HCT116 (cell line): ENCODE measurements around the gene EPRS1. TPM values are rescaled to one million over a fixed set of nuclear protein-coding genes. Genes with fewer than 3 reads are reported as not detected.

Experiments
- ATAC-seq: fragments of 200-7000 bp; cut with Tn5 transposase; 2 replicates; pipeline ENCODE4 v1.9.1; 2020; ENCODE audit warnings: mild to moderate bottlenecking, moderate library complexity
- BruUV-seq: library from RNA; stranded (reverse); fragments of 400-500 nt; replicated peaks from 2 replicates; lab custom pipeline; 2021; lab: Mats Ljungman, UMichigan
- CTCF ChIA-PET: fragments of 300-600 bp; sonication (Branson Sonifier 250); formaldehyde crosslinking; loops from one replicate; lab custom pipeline; 2021; ENCODE audit warnings: antibody characterized with exemption; lab: Charles Lee
- POLR2A ChIA-PET: fragments of 300-600, 350-600 bp; sonication (Branson Sonifier 250); formaldehyde crosslinking; loops from one replicate; lab custom pipeline; 2021; ENCODE audit warnings: antibody characterized with exemption; lab: Charles Lee
- RAD21 ChIA-PET, 2 experiments: fragments of 300-600 bp; sonication (Branson Sonifier 250); formaldehyde crosslinking; loops; one replicate each; lab custom pipeline; 2023; ENCODE audit warnings: low total read pairs in 2 of 2; ENCODE audit not compliant: uncharacterized antibody in 2 of 2, unreplicated experiment in 2 of 2, low non-redundant PET in 1 of 2; lab: Charles Lee
- DNase-seq: peaks from one replicate; pipeline ENCODE4 v3.0.0-alpha.2; 2010; ENCODE audit warnings: low read depth, low spot score
- H2AFZ ChIP-seq: fragments of 200-600 bp; shearing (Covaris generic), sonication (generic); 2 replicates; pipeline ENCODE4 v1.6.1; 2017; ENCODE audit warnings: low read depth, mixed run types, mixed read lengths, antibody characterized with exemption, low read length; ENCODE audit not compliant: poor library complexity, severe bottlenecking
- H3K27ac ChIP-seq: 2 replicates; pipeline ENCODE4 v1.5.1; 2012; ENCODE audit warnings: low read depth, low read length
- H3K27me3 ChIP-seq: fragments of 200-600 bp; sonication (generic); 2 replicates; pipeline ENCODE4 v1.6.1; 2016; ENCODE audit warnings: mixed run types, low read length, mixed read lengths; ENCODE audit not compliant: insufficient read depth
- H3K36me3 ChIP-seq, 2 experiments: fragments of 200-500 bp in 1 of 2; fragments of 200-600 bp in 1 of 2; sonication (Bioruptor generic) in 1 of 2; sonication (generic) in 1 of 2; 2 replicates each; pipeline versions ENCODE4 v1.5.1 to v1.6.1; 2014 to 2016; ENCODE audit warnings: low read length in 2 of 2, inconsistent platforms in 1 of 2, mixed read lengths in 1 of 2, mixed run types in 1 of 2; ENCODE audit not compliant: insufficient read depth in 2 of 2, control insufficient read depth in 1 of 2
- H3K4me1 ChIP-seq, 2 experiments: fragments of 200-600 bp in 1 of 2; sonication (generic) in 1 of 2; 2 replicates each; pipeline versions ENCODE4 v1.5.1 to v1.6.1; 2012 to 2017; ENCODE audit warnings: low read length in 2 of 2, inconsistent platforms in 1 of 2, mild to moderate bottlenecking in 1 of 2, mixed read lengths in 1 of 2, mixed run types in 1 of 2, moderate library complexity in 1 of 2; ENCODE audit not compliant: insufficient read depth in 2 of 2, control insufficient read depth in 1 of 2
- H3K4me2 ChIP-seq: fragments of 200-600 bp; sonication (generic); 2 replicates; pipeline ENCODE4 v1.6.1; 2017; ENCODE audit warnings: mixed run types, low read length, mixed read lengths
- H3K4me3 ChIP-seq, 2 experiments: fragments of 200-600 bp in 1 of 2; sonication (generic) in 1 of 2; replicated peaks in 1 of 2; 2 replicates each; pipeline ENCODE4 v1.5.1; 2011 to 2016; ENCODE audit warnings: low read length in 2 of 2, control low read depth in 1 of 2, low read depth in 1 of 2, mild to moderate bottlenecking in 1 of 2, mixed read lengths in 1 of 2, mixed run types in 1 of 2
- H3K79me2 ChIP-seq: fragments of 200-600 bp; sonication (generic); 2 replicates; pipeline ENCODE4 v1.6.1; 2017; ENCODE audit warnings: mild to moderate bottlenecking, mixed run types, low read length, moderate library complexity, mixed read lengths; ENCODE audit not compliant: insufficient read depth
- H3K9ac ChIP-seq: fragments of 200-600 bp; sonication (generic); 2 replicates; pipeline ENCODE4 v1.6.1; 2016; ENCODE audit warnings: low read length, mixed read lengths
- H3K9me2 ChIP-seq: fragments of 200-600 bp; sonication (generic), shearing (Covaris generic); 2 replicates; pipeline ENCODE4 v1.6.1; 2017; ENCODE audit warnings: mixed run types, mild to moderate bottlenecking, moderate library complexity; ENCODE audit not compliant: insufficient read depth
- H3K9me3 ChIP-seq, 2 experiments: fragments of 200-500 bp in 1 of 2; fragments of 200-600 bp in 1 of 2; sonication (Bioruptor generic) in 1 of 2; sonication (generic) in 1 of 2; 2 replicates each; pipeline ENCODE4 v1.6.1; 2014 to 2017; ENCODE audit warnings: low read length in 2 of 2, mixed read lengths in 2 of 2, inconsistent platforms in 1 of 2, low read depth in 1 of 2, mild to moderate bottlenecking in 1 of 2, mixed run types in 1 of 2, moderate library complexity in 1 of 2; ENCODE audit not compliant: control insufficient read depth in 1 of 2, insufficient read depth in 1 of 2
- H4K20me1 ChIP-seq: fragments of 200-600 bp; sonication (generic), shearing (Covaris generic); 2 replicates; pipeline ENCODE4 v1.6.1; 2017; ENCODE audit warnings: mixed run types, mild to moderate bottlenecking, moderate library complexity; ENCODE audit not compliant: insufficient read depth
- EGR1 ChIP-seq: IDR thresholded peaks from 2 replicates; pipeline ENCODE4 v1.6.1; 2012; ENCODE audit warnings: low read depth
- ELF1 ChIP-seq: IDR thresholded peaks from 2 replicates; pipeline ENCODE4 v1.6.1; 2012; ENCODE audit warnings: low read depth, borderline replicate concordance
- JUND ChIP-seq: IDR thresholded peaks from 2 replicates; pipeline ENCODE4 v1.6.1; 2012
- MAX ChIP-seq: IDR thresholded peaks from 2 replicates; pipeline ENCODE4 v1.6.1; 2012
- POLR2AphosphoS5 ChIP-seq: IDR thresholded peaks from 2 replicates; pipeline ENCODE4 v1.6.1; 2011; ENCODE audit warnings: mild to moderate bottlenecking, low read depth, low read length, moderate library complexity
- RAD21 ChIP-seq: IDR thresholded peaks from 2 replicates; pipeline ENCODE4 v1.6.1; 2012; ENCODE audit warnings: low read depth, mild to moderate bottlenecking
- REST ChIP-seq: IDR thresholded peaks from 2 replicates; pipeline ENCODE4 v1.6.1; 2012; ENCODE audit warnings: low read depth
- SIN3A ChIP-seq: IDR thresholded peaks from 2 replicates; pipeline ENCODE4 v1.6.1; 2012; ENCODE audit warnings: low read depth
- SP1 ChIP-seq: IDR thresholded peaks from 2 replicates; pipeline ENCODE4 v1.6.1; 2012; ENCODE audit warnings: low read depth
- SRF ChIP-seq: IDR thresholded peaks from 2 replicates; pipeline ENCODE4 v1.6.1; 2012; ENCODE audit warnings: low read depth
- TCF7L2 ChIP-seq: IDR thresholded peaks from 2 replicates; pipeline ENCODE4 v1.7.0; 2011; ENCODE audit warnings: borderline replicate concordance, inconsistent platforms; ENCODE audit not compliant: insufficient read depth, insufficient read length; ENCODE audit errors: extremely low read depth
- YY1 ChIP-seq: IDR thresholded peaks from 2 replicates; pipeline ENCODE4 v1.6.1; 2011; ENCODE audit warnings: low read length, low read depth, moderate library complexity, mild to moderate bottlenecking; ENCODE audit not compliant: insufficient replicate concordance; ENCODE audit errors: extremely low read depth
- ZFX ChIP-seq: fragments of 450-650 bp; IDR thresholded peaks from 2 replicates; pipeline ENCODE4 v1.6.1; 2017
- ZNF274 ChIP-seq: fragments of 200-500 bp; sonication (Bioruptor generic); IDR thresholded peaks from 2 replicates; pipeline ENCODE4 v1.6.1; 2014; ENCODE audit warnings: mild to moderate bottlenecking, low read depth, low read length, inconsistent platforms
- intact Hi-C: fragments of 100-400 bp; cut with micrococcal nuclease; formaldehyde crosslinking; loops from 2 replicates; pipeline ENCODE4 v1.10.0; 2022
- total RNA-seq: library from RNA; stranded (reverse); gene quantifications from one replicate; pipeline ENCODE4 v1.2.1, GENCODE V29; 2021; ENCODE audit not compliant: unreplicated experiment

The EPRS1 gene
- total RNA-seq, 1 experiment from 2014 or later = 188 TPM

- POLR2A ChIA-PET = no interaction called here
- Histone ChIP-seq H3K36me3 (peaks cover under 1 to 5% of the 10 kb centered on the region in 2 experiments; a peak in 2 of 4 replicates), H3K9me3 (no peaks in the 10 kb centered on the region)
- TF ChIP-seq SP1 = no peak
- TF ChIP-seq YY1 = no peak
- TF ChIP-seq RAD21 = no peak
- TF ChIP-seq ELF1 = no peak
- TF ChIP-seq ZNF274 = no peak
- TF ChIP-seq MAX = no peak
- TF ChIP-seq TCF7L2 = no peak
- no peak for TF ChIP-seq SRF
- TF ChIP-seq JUND = no peak
- TF ChIP-seq, all 23 proteins: peak for 0
- intact Hi-C loops = no loop called here
- no peaks in the 10 kb centered on the region for H3K27me3 ChIP-seq
- no peaks in the 10 kb centered on the region for H4K20me1 ChIP-seq
- H3K9me2 ChIP-seq = no peaks in the 10 kb centered on the region
- CTCF ChIA-PET = no interaction called here
- no peak for DNase-seq
- no peaks in the 10 kb centered on the region for H3K79me2 ChIP-seq
- no peak overlapping the region for H3K4me3 ChIP-seq
- no peak overlapping the region for H3K4me2 ChIP-seq
- H3K27ac ChIP-seq = no peak overlapping the region
- ATAC-seq = no peak
- no peak overlapping the region for H2AFZ ChIP-seq
- H3K4me1 ChIP-seq = no peaks in the 10 kb centered on the region
- no TSS peak for BruUV-seq
- H3K9ac ChIP-seq = no peak overlapping the region
- RAD21 ChIA-PET = no interaction called here
Observed at GRCh38 chr1:220077887-220078286, 31.6 kb upstream of the EPRS1 start.

GRCh38 chr1:220076861-220077762 lies 30.8 kb upstream of the EPRS1 start:
- POLR2A ChIA-PET = no interaction called here
- intact Hi-C loops = no loop called here
- DNase-seq (no peak), ATAC-seq (no peak)
- RAD21 ChIA-PET = no interaction called here
- no peaks in the 10 kb centered on the region for H3K9me2 ChIP-seq
- no peaks in the 10 kb centered on the region for H4K20me1 ChIP-seq
- H3K27me3 ChIP-seq = no peaks in the 10 kb centered on the region
- no peak overlapping the region for H2AFZ ChIP-seq
- no peaks in the 10 kb centered on the region for H3K4me1 ChIP-seq
- no peak overlapping the region for H3K4me3 ChIP-seq
- BruUV-seq = no TSS peak
- CTCF ChIA-PET = no interaction called here
- H3K79me2 ChIP-seq = no peaks in the 10 kb centered on the region
- TF ChIP-seq ZFX = no peak
- TF ChIP-seq SIN3A = no peak
- no peak for TF ChIP-seq EGR1
- TF ChIP-seq SP1 = no peak
- no peak for TF ChIP-seq POLR2AphosphoS5
- TF ChIP-seq REST = no peak
- H3K4me2 ChIP-seq = no peak overlapping the region
- H3K9me3 ChIP-seq = no peaks in the 10 kb centered on the region
- H3K9ac ChIP-seq = no peak overlapping the region
- no peak overlapping the region for H3K27ac ChIP-seq
- H3K36me3 ChIP-seq = peaks cover 6 to 7% of the 10 kb centered on the region in 2 experiments; a peak in 2 of 4 replicates
